Progenitor cell of endocrine pancreas (in vitro differentiated cells): ENCODE measurements around the gene APOBEC3B. TPM values are rescaled to one million over a fixed set of nuclear protein-coding genes. Genes with fewer than 3 reads are reported as not detected.

ENCODE experiments used
- total RNA-seq: library from RNA; stranded (reverse); gene quantifications from 2 replicates; pipeline ENCODE4 v1.2.1, GENCODE V29; 2021

Gene APOBEC3B
- total RNA-seq, 1 donor from 2014 or later, result 10.1 TPM

Other genes with a start within 250 kb of the APOBEC3B start
- gene SUN2, start 226.3 kb upstream of the APOBEC3B start, total RNA-seq, result 61.8 and 66.1 TPM in 2 replicates
- 27.1 and 28.0 TPM in 2 replicates for gene DNAL4, start 188.2 kb upstream of the APOBEC3B start, total RNA-seq
- 4.7 TPM in 2 replicates for gene NPTXR, start 138.3 kb upstream of the APOBEC3B start, total RNA-seq
- gene CBX6, start 110.1 kb upstream of the APOBEC3B start, total RNA-seq, result 38.8 and 39.6 TPM in 2 replicates
- gene APOBEC3A, start 24.7 kb upstream of the APOBEC3B start, total RNA-seq, result not detected in 2 replicates
- gene APOBEC3C, start 31.9 kb downstream of the APOBEC3B start, total RNA-seq, result 4.2 and 7.0 TPM in 2 replicates
- gene APOBEC3D, start 38.8 kb downstream of the APOBEC3B start, total RNA-seq, result 2.0 and 2.4 TPM in 2 replicates
- gene APOBEC3F, start 58.5 kb downstream of the APOBEC3B start, total RNA-seq, result 23.6 and 25.3 TPM in 2 replicates
- gene APOBEC3G, start 94.9 kb downstream of the APOBEC3B start, total RNA-seq, result 4.8 and 7.9 TPM in 2 replicates
- not detected in 2 replicates for gene APOBEC3H, start 114.9 kb downstream of the APOBEC3B start, total RNA-seq
- 6.0 and 7.7 TPM in 2 replicates for gene CBX7, start 170.3 kb downstream of the APOBEC3B start, total RNA-seq